ENCODE results near the gene CAPN7. TPM values are rescaled to one million over a fixed set of nuclear protein-coding genes. Genes with fewer than 3 reads are reported as not detected.
"Not testable (repeated sequence)": the region's sequence is repeated elsewhere in the genome, so short reads cannot be mapped to it uniquely, and the experiment has no call there.

CAPN7 gene
- total RNA-seq, 4 donors from 2014 or later, result 87.8 to 147 (median 116) TPM

DNA sequence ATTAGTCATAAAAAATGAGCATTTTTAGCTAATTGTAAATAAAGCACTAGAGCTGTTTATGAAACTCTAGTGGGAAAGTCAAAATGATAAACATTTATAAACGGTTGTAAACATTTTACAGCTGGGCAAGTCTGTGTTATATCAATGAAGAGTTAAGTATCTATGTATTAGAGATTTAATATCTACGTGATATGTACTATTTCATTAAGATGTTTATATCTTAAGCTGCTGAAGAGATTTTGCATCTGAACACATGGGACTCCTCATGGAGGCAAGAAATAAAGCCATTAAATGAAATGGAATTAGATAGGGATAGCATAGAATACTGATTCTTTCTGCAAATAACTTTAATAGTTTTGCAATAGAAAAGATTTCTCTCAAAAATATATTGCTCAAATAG, 23.0 kb upstream of the CAPN7 start:
- no peaks in the 10 kb centered on the region for H3K36me3 ChIP-seq
- no peak for TF ChIP-seq POLR2A (IDR thresholded peaks at IDR 0.05)
- TF ChIP-seq, protein P1, sequence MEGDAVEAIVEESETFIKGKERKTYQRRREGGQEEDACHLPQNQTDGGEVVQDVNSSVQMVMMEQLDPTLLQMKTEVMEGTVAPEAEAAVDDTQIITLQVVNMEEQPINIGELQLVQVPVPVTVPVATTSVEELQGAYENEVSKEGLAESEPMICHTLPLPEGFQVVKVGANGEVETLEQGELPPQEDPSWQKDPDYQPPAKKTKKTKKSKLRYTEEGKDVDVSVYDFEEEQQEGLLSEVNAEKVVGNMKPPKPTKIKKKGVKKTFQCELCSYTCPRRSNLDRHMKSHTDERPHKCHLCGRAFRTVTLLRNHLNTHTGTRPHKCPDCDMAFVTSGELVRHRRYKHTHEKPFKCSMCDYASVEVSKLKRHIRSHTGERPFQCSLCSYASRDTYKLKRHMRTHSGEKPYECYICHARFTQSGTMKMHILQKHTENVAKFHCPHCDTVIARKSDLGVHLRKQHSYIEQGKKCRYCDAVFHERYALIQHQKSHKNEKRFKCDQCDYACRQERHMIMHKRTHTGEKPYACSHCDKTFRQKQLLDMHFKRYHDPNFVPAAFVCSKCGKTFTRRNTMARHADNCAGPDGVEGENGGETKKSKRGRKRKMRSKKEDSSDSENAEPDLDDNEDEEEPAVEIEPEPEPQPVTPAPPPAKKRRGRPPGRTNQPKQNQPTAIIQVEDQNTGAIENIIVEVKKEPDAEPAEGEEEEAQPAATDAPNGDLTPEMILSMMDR (IDR thresholded peaks at IDR 0.05), result no peak
- no peak overlapping the region for H3K27ac ChIP-seq
- WGBS, 2 donors, result 88 to 90% methylated on average over 2 of the region's 2 CpGs
- intact Hi-C loops (cut with DNase I), result no loop called here
- H3K9me3 ChIP-seq, result no peaks in the 10 kb centered on the region
- H3K4me3 ChIP-seq (replicated peaks in 1 of 3), result no peak overlapping the region
- H3K27me3 ChIP-seq, result no peaks in the 10 kb centered on the region
- no peak for DNase-seq
- peaks cover 0 to 6% of the 10 kb centered on the region in 2 donors for H3K4me1 ChIP-seq

DNA sequence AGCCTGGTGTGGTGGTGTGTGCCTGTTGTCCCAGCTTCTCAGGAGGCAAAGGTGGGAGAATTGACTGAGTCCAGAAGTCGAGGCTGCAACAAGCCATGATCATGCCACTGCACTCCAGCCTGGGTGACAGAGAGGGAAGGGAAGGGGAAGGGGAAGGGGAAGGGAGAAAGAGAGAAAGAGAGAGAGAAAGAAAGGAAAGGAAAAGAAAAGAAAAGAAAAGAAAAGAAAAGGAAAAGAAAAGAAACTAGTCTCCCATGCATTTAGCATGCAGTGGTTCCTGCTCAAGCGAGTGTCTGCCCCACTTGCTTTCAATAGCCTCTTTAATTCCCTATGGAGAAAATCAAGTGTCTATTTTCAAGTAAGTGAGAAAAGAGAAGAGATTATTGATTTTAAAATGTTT, 20.6 kb upstream of the CAPN7 start:
- DNase-seq, result no peak
- intact Hi-C loops (cut with DNase I), result no loop called here
- Histone ChIP-seq H3K27me3 (no peaks in the 10 kb centered on the region), H3K36me3 (no peaks in the 10 kb centered on the region), H3K4me1 (no peaks in the 10 kb centered on the region), H3K4me3 (replicated peaks in 1 of 3) (no peak overlapping the region), H3K27ac (no peak overlapping the region), H3K9me3 (no peaks in the 10 kb centered on the region)
- 81 to 86% methylated on average over 2 of the region's 2 CpGs for WGBS, 2 donors
- no peak for TF ChIP-seq POLR2A (IDR thresholded peaks at IDR 0.05)
- TF ChIP-seq, protein P1 (IDR thresholded peaks at IDR 0.05), result no peak

DNA sequence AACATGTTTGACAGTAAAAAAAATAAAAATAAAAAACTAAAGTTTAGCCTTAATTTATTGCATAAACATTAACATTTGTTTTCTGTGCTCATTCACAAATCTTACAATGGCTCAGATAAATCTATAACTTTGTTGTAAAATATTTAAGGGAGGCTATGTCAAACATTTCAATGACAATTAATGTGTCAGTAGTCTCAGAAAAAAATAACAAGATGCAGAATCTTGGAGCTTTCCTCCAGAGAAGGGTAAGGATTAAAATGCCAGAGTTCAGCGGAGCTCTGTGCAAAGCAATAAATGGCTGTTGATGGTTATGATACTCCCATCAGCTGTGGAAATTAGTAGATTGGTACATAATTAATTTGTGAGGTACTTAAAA, 20.0 kb upstream of the CAPN7 start:
- Histone ChIP-seq H3K27me3 (no peaks in the 10 kb centered on the region), H3K27ac (no peak overlapping the region), H3K4me1 (no peaks in the 10 kb centered on the region), H3K9me3 (no peaks in the 10 kb centered on the region), H3K4me3 (replicated peaks in 1 of 3) (no peak overlapping the region), H3K36me3 (no peaks in the 10 kb centered on the region)
- no peak for TF ChIP-seq POLR2A (IDR thresholded peaks at IDR 0.05)
- TF ChIP-seq, protein P1 (IDR thresholded peaks at IDR 0.05), result no peak
- intact Hi-C loops (cut with DNase I), result no loop called here
- WGBS, 2 donors, result 89 to 100% methylated on average over 1 of the region's 1 CpG
- DNase-seq, result no peak

DNA sequence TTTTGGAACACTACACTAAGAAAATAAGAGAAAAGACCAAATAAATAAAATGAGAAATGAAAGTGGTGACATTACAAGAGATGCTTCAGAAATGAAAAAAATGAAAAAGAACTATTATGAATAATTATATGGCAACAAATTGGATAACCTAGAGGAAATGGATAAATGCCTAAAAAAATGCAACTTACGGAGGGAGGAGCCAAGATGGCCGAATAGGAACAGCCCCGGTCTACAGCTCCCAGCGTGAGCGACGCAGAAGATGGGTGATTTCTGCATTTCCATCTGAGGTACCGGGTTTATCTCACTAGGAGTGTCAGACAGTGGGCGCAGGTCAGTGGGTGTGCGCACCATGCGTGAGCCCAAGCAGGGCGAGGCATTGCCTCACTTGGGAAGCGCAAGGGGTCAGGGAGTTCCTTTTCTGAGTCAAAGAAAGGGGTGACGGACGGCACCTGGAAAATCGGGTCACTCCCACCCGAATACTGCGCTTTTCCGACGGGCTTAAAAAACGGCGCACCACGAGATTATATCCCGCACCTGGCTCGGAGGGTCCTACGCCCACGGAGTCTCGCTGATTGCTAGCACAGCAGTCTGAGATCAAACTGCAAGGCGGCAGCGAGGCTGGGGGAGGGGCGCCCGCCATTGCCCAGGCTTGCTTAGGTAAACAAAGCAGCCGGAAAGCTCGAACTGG, 19.4 kb upstream of the CAPN7 start:
- H3K36me3 ChIP-seq; H3K4me3 ChIP-seq (replicated peaks in 1 of 3); H3K4me1 ChIP-seq; H3K27ac ChIP-seq; intact Hi-C loops (cut with DNase I); DNase-seq; H3K27me3 ChIP-seq; H3K9me3 ChIP-seq: not testable (repeated sequence)
- 94 to 96% methylated on average over 12 of the region's 33 CpGs for WGBS, 2 donors

DNA sequence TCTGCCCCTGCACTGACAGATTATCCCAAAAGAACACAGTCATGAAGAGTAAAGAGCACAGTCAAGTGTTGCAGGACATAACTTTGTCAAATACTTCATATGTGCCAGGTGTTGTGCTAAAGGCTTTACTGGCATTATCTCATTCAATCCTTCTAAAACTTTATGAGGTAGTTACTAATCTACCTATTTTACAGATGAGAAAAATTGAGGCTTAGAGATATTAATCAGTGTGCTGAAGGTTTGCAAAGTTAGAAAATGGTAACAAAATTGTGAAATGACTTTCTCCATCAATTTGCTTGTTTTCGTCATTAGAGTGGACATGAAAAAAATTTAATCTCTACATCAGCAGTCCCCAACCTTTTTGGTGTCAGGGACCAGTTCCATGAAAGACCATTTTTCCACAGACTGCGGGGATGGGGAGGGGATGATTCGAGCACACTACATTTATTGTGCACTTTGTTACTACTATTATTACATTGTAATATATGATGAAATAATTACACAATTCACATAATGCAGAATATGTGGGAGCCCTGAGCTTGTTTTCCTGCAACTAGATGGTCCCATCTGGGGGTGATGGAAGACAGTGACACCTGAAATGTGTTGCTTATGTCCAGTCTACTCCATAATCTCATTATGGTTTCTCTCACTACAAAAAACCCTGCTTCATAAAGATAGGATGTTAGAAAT, 8.6 kb upstream of the CAPN7 start:
- intact Hi-C loops (cut with DNase I), result no loop called here
- H3K27me3 ChIP-seq, result no peaks in the 10 kb centered on the region
- H3K4me1 ChIP-seq, result no peaks in the 10 kb centered on the region
- no peaks in the 10 kb centered on the region for H3K9me3 ChIP-seq
- no peaks in the 10 kb centered on the region for H3K36me3 ChIP-seq
- no peak for TF ChIP-seq POLR2A (IDR thresholded peaks at IDR 0.05)
- TF ChIP-seq, protein P1 (IDR thresholded peaks at IDR 0.05), result no peak
- H3K27ac ChIP-seq, result no peak overlapping the region
- no peak for DNase-seq
- no peak overlapping the region for H3K4me3 ChIP-seq (replicated peaks in 1 of 3)
- 92% methylated on average over 3 of the region's 3 CpGs for WGBS, 2 donors
